Measurements from ENCODE around the gene ZNF785. TPM values are rescaled to one million over a fixed set of nuclear protein-coding genes. Genes with fewer than 3 reads are reported as not detected.
"Not testable (repeated sequence)": the region's sequence is repeated elsewhere in the genome, so short reads cannot be mapped to it uniquely, and the experiment has no call there.

The ZNF785 gene
- polyA plus RNA-seq, 1 donor (not counting 4 experiments of a cell fraction or from before 2014, with no cell fraction given): 3.4 TPM

GRCh38 chr16:30600215-30600614, 14.7 kb upstream of the ZNF785 start:
- H3K9ac ChIP-seq (ENCODE audit: control insufficient read depth, extremely low read depth, insufficient read depth, low read length): no peak overlapping the region
- no peaks in the 10 kb centered on the region for H3K27me3 ChIP-seq (ENCODE audit: control insufficient read depth, extremely low read depth, insufficient read depth, low read length)
- no peak overlapping the region for H2AFZ ChIP-seq (ENCODE audit: control insufficient read depth, low read length)
- peaks cover 14% of the 10 kb centered on the region for H3K4me1 ChIP-seq (ENCODE audit: control insufficient read depth, extremely low read depth, insufficient read depth, low read length)
- H3K79me2 ChIP-seq (ENCODE audit: control insufficient read depth, insufficient read depth, low read length): no peaks in the 10 kb centered on the region
- peaks cover 9 to 10% of the 10 kb centered on the region in 2 experiments for H3K36me3 ChIP-seq (ENCODE audit: control insufficient read depth in 2 of 2, extremely low read depth in 1 of 2, insufficient read depth in 2 of 2, low read length in 2 of 2)
- no peak for FAIRE-seq
- no peak overlapping the region for H3K27ac ChIP-seq (ENCODE audit: control insufficient read depth, insufficient read depth, low read length)
- no peaks in the 10 kb centered on the region for H4K20me1 ChIP-seq (ENCODE audit: control insufficient read depth, extremely low read depth, insufficient read depth, low read length)
- no peaks in the 10 kb centered on the region for H3K9me3 ChIP-seq (ENCODE audit: control insufficient read depth, low read depth, low read length)
- H3K4me2 ChIP-seq (ENCODE audit: control insufficient read depth, extremely low read depth, insufficient read depth, low read depth, low read length): no peak overlapping the region
- TF ChIP-seq CTCF (optimal IDR thresholded peaks at IDR 0.05 in 1 of 3, IDR thresholded peaks at IDR 0.05 in 1 of 3, conservative IDR thresholded peaks at IDR 0.05 in 1 of 3; ENCODE audit: extremely low read depth in 1 of 3, insufficient read depth in 2 of 3, low read length in 3 of 3) (no peak), EZH2 (IDR thresholded peaks at IDR 0.05; ENCODE audit: low read length) (no peak)
- no peak for DNase-seq (ENCODE audit: low read depth, low spot score)
- no peak overlapping the region for H3K4me3 ChIP-seq (ENCODE audit: control insufficient read depth in 2 of 3, extremely low read depth in 1 of 3, insufficient read depth in 2 of 3, low read depth in 1 of 3, low read length in 3 of 3)
- dilution Hi-C loops (cut with MboI; ENCODE audit: extremely low pct_ligation_motif_present, low sequenced_read_pairs): no loop called here
- no peaks in the 10 kb centered on the region for H3K9me1 ChIP-seq (ENCODE audit: control insufficient read depth, extremely low read depth, insufficient read depth, low read length)

DNA sequence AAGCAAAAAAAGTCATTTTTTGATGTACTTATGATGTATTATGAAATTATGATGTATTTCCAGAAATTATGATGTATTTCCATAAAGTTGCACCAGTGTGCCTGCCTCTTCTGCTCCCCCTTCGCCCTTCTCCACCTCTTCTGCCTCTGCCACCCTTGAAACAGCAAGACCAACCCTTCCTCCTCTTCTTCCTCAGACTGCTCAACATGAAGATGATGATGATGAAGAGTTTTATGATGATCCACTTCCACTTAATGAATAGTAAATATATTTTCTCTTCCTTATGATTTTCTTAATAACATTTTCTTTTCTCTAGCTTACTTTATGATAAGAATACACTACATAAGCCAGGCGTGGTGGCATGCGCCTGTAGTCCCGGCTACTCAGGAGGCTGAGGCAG, 7.4 kb upstream of the ZNF785 start:
- Histone ChIP-seq H3K36me3 (ENCODE audit: control insufficient read depth in 2 of 2, extremely low read depth in 1 of 2, insufficient read depth in 2 of 2, low read length in 2 of 2) (peaks cover 0 to 3% of the 10 kb centered on the region in 2 experiments), H4K20me1 (ENCODE audit: control insufficient read depth, extremely low read depth, insufficient read depth, low read length) (no peaks in the 10 kb centered on the region), H3K4me3 (ENCODE audit: control insufficient read depth in 2 of 3, extremely low read depth in 1 of 3, insufficient read depth in 2 of 3, low read depth in 1 of 3, low read length in 3 of 3) (no peak overlapping the region), H3K27ac (ENCODE audit: control insufficient read depth, insufficient read depth, low read length) (no peak overlapping the region), H3K9ac (ENCODE audit: control insufficient read depth, extremely low read depth, insufficient read depth, low read length) (no peak overlapping the region), H3K4me2 (ENCODE audit: control insufficient read depth, extremely low read depth, insufficient read depth, low read depth, low read length) (no peak overlapping the region), H3K9me3 (ENCODE audit: control insufficient read depth, low read depth, low read length) (no peaks in the 10 kb centered on the region), H2AFZ (ENCODE audit: control insufficient read depth, low read length) (no peak overlapping the region), H3K9me1 (ENCODE audit: control insufficient read depth, extremely low read depth, insufficient read depth, low read length) (no peaks in the 10 kb centered on the region), H3K4me1 (ENCODE audit: control insufficient read depth, extremely low read depth, insufficient read depth, low read length) (no peaks in the 10 kb centered on the region), H3K27me3 (ENCODE audit: control insufficient read depth, extremely low read depth, insufficient read depth, low read length) (no peaks in the 10 kb centered on the region), H3K79me2 (ENCODE audit: control insufficient read depth, insufficient read depth, low read length) (no peaks in the 10 kb centered on the region)
- FAIRE-seq (no peak), DNase-seq (ENCODE audit: low read depth, low spot score) (no peak)
- dilution Hi-C loops (cut with MboI; ENCODE audit: extremely low pct_ligation_motif_present, low sequenced_read_pairs): no loop called here
- no peak for TF ChIP-seq CTCF (optimal IDR thresholded peaks at IDR 0.05 in 1 of 3, IDR thresholded peaks at IDR 0.05 in 1 of 3, conservative IDR thresholded peaks at IDR 0.05 in 1 of 3; ENCODE audit: extremely low read depth in 1 of 3, insufficient read depth in 2 of 3, low read length in 3 of 3)
- TF ChIP-seq EZH2 (IDR thresholded peaks at IDR 0.05; ENCODE audit: low read length): no peak

GRCh38 chr16:30590869-30591268, 5.4 kb upstream of the ZNF785 start:
- DNase-seq (ENCODE audit: low read depth, low spot score); H2AFZ ChIP-seq (ENCODE audit: control insufficient read depth, low read length); H3K27ac ChIP-seq (ENCODE audit: control insufficient read depth, insufficient read depth, low read length); H3K36me3 ChIP-seq (ENCODE audit: control insufficient read depth in 2 of 2, extremely low read depth in 1 of 2, insufficient read depth in 2 of 2, low read length in 2 of 2); H3K79me2 ChIP-seq (ENCODE audit: control insufficient read depth, insufficient read depth, low read length); H3K4me1 ChIP-seq (ENCODE audit: control insufficient read depth, extremely low read depth, insufficient read depth, low read length); H4K20me1 ChIP-seq (ENCODE audit: control insufficient read depth, extremely low read depth, insufficient read depth, low read length); H3K4me3 ChIP-seq (ENCODE audit: control insufficient read depth in 2 of 3, extremely low read depth in 1 of 3, insufficient read depth in 2 of 3, low read depth in 1 of 3, low read length in 3 of 3); FAIRE-seq; H3K9ac ChIP-seq (ENCODE audit: control insufficient read depth, extremely low read depth, insufficient read depth, low read length); H3K4me2 ChIP-seq (ENCODE audit: control insufficient read depth, extremely low read depth, insufficient read depth, low read depth, low read length); dilution Hi-C loops (cut with MboI; ENCODE audit: extremely low pct_ligation_motif_present, low sequenced_read_pairs); H3K9me1 ChIP-seq (ENCODE audit: control insufficient read depth, extremely low read depth, insufficient read depth, low read length); H3K9me3 ChIP-seq (ENCODE audit: control insufficient read depth, low read depth, low read length); H3K27me3 ChIP-seq (ENCODE audit: control insufficient read depth, extremely low read depth, insufficient read depth, low read length): not testable (repeated sequence)

DNA sequence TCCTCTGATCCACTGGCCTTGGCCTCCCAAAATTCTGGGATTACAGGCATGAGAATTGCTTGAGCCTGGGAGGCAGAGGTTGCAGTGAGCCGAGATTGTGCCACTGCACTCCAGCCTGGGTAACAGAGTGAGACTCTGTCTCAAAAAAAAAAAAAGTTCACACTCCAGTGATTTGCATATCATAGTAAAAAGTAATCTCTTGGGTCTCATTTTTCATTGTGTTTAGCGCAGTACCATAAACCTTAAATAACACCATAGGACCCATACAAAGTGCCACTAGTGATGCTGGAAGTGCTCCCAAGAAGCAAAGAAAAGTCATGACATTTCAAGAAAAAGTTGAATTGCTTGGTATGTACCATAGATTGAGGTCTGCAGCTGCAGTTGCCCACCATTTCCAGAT, 4.1 kb upstream of the ZNF785 start:
- H4K20me1 ChIP-seq (ENCODE audit: control insufficient read depth, extremely low read depth, insufficient read depth, low read length); FAIRE-seq; H3K4me1 ChIP-seq (ENCODE audit: control insufficient read depth, extremely low read depth, insufficient read depth, low read length); dilution Hi-C loops (cut with MboI; ENCODE audit: extremely low pct_ligation_motif_present, low sequenced_read_pairs); H3K9me1 ChIP-seq (ENCODE audit: control insufficient read depth, extremely low read depth, insufficient read depth, low read length); DNase-seq (ENCODE audit: low read depth, low spot score); H3K27me3 ChIP-seq (ENCODE audit: control insufficient read depth, extremely low read depth, insufficient read depth, low read length); H3K36me3 ChIP-seq (ENCODE audit: control insufficient read depth in 2 of 2, extremely low read depth in 1 of 2, insufficient read depth in 2 of 2, low read length in 2 of 2); H3K4me2 ChIP-seq (ENCODE audit: control insufficient read depth, extremely low read depth, insufficient read depth, low read depth, low read length); H3K9ac ChIP-seq (ENCODE audit: control insufficient read depth, extremely low read depth, insufficient read depth, low read length); H3K4me3 ChIP-seq (ENCODE audit: control insufficient read depth in 2 of 3, extremely low read depth in 1 of 3, insufficient read depth in 2 of 3, low read depth in 1 of 3, low read length in 3 of 3); H3K9me3 ChIP-seq (ENCODE audit: control insufficient read depth, low read depth, low read length); H3K27ac ChIP-seq (ENCODE audit: control insufficient read depth, insufficient read depth, low read length); H2AFZ ChIP-seq (ENCODE audit: control insufficient read depth, low read length): not testable (repeated sequence)
- peaks cover 15% of the 10 kb centered on the region for H3K79me2 ChIP-seq (ENCODE audit: control insufficient read depth, insufficient read depth, low read length)
